Subcutaneous abdominal adipose tissue (tissue), 5 donors: ENCODE data around the gene RUNDC1.

Source experiments
- H3K27ac ChIP-seq: one replicate; pipeline ENCODE4 v1.7.0; 2013; ENCODE audit warnings: low read depth, mild to moderate bottlenecking, inconsistent platforms, low read length, moderate library complexity
- H3K27me3 ChIP-seq, 5 donors: one replicate each; pipeline ENCODE4 v1.7.0; 2013; ENCODE audit warnings: low read length in 5 of 5, inconsistent platforms in 1 of 5; ENCODE audit not compliant: control insufficient read depth in 5 of 5, insufficient read depth in 4 of 5
- H3K36me3 ChIP-seq, 5 donors: one replicate each; pipeline ENCODE4 v1.7.0; 2013; ENCODE audit warnings: low read length in 5 of 5; ENCODE audit not compliant: control insufficient read depth in 5 of 5, insufficient read depth in 5 of 5
- H3K4me1 ChIP-seq, 5 donors: one replicate each; pipeline ENCODE4 v1.7.0; 2013; ENCODE audit warnings: low read length in 5 of 5, mild to moderate bottlenecking in 3 of 5, moderate library complexity in 1 of 5; ENCODE audit not compliant: control insufficient read depth in 5 of 5, insufficient read depth in 5 of 5
- H3K4me3 ChIP-seq, 5 donors: one replicate each; pipeline ENCODE4 v1.7.0; 2013; ENCODE audit warnings: low read length in 5 of 5, low read depth in 1 of 5
- H3K9ac ChIP-seq, 5 donors: one replicate each; pipeline ENCODE4 v1.7.0; 2013; ENCODE audit warnings: low read length in 5 of 5, mild to moderate bottlenecking in 4 of 5, moderate library complexity in 3 of 5
- H3K9me3 ChIP-seq, 5 donors: one replicate each; pipeline ENCODE4 v1.7.0; 2013; ENCODE audit warnings: low read length in 5 of 5; ENCODE audit not compliant: control insufficient read depth in 5 of 5
- donor health status: healthy.
- donor health status: healthy.
- donor health status: healthy.
- donor health status: healthy.
- donor health status: healthy.

Gene RUNDC1

GRCh38 chr17:43040655-43041054, 60.3 kb downstream of the RUNDC1 start:
- no peak overlapping the region for H3K9ac ChIP-seq
- H3K4me1 ChIP-seq = no peaks in the 10 kb centered on the region
- no peak overlapping the region for H3K4me3 ChIP-seq

GRCh38 chr17:43042025-43042628, 61.8 kb downstream of the RUNDC1 start:
- H3K27me3 ChIP-seq = no peaks in the 10 kb centered on the region
- H3K4me1 ChIP-seq = no peaks in the 10 kb centered on the region
- peaks cover 0 to 6% (median 0%) of the 10 kb centered on the region in 5 donors for H3K36me3 ChIP-seq
- no peaks in the 10 kb centered on the region for H3K9me3 ChIP-seq
- no peak overlapping the region for H3K9ac ChIP-seq
- H3K27ac ChIP-seq = no peak overlapping the region
- no peak overlapping the region for H3K4me3 ChIP-seq

More at GRCh38 chr17:43040655-43041054, 60.3 kb downstream of the RUNDC1 start:
- Histone ChIP-seq H3K9me3 (no peaks in the 10 kb centered on the region), H3K27me3 (no peaks in the 10 kb centered on the region), H3K36me3 (peaks cover 0 to 6% (median 0%) of the 10 kb centered on the region in 5 donors), H3K27ac (no peak overlapping the region)
